Esophagus muscularis mucosa (tissue), 4 donors: ENCODE measurements around the gene AGFG2. TPM values are rescaled to one million over a fixed set of nuclear protein-coding genes. Genes with fewer than 3 reads are reported as not detected.

Experiments used
- DNase-seq: peaks from one replicate; pipeline ENCODE4 v3.0.0-alpha.2; 2017; ENCODE audit errors: extremely low spot score
- H3K27ac ChIP-seq, 4 donors: fragments of 200-600 bp; sonication (generic); replicated peaks in 1 of 4; 1 replicate in 3 of 4; 2 replicates in 1 of 4; pipeline ENCODE4 v1.5.1; 2016 to 2019; ENCODE audit warnings: mild to moderate bottlenecking in 1 of 4
- H3K27me3 ChIP-seq, 4 donors: fragments of 200-600 bp; sonication (generic); one replicate each; pipeline versions ENCODE4 v1.5.1 to v1.6.0; 2016 to 2019
- H3K36me3 ChIP-seq, 4 donors: fragments of 200-600 bp; sonication (generic); one replicate each; pipeline ENCODE4 v1.5.1; 2016 to 2019
- H3K4me1 ChIP-seq, 4 donors: fragments of 200-600 bp; sonication (generic); one replicate each; pipeline ENCODE4 v1.5.1; 2016 to 2019
- H3K4me3 ChIP-seq, 4 donors: fragments of 200-600 bp; sonication (generic); 1 replicate in 2 of 4; 2 replicates in 2 of 4; pipeline ENCODE4 v1.5.1; 2016 to 2019; ENCODE audit warnings: mild to moderate bottlenecking in 4 of 4, moderate library complexity in 1 of 4
- H3K9me3 ChIP-seq, 4 donors: fragments of 200-600 bp; sonication (generic); 1 replicate in 3 of 4; 2 replicates in 1 of 4; pipeline ENCODE4 v1.5.1; 2016 to 2019
- CTCF ChIP-seq, 3 experiments: fragments of 200-600 bp in 2 of 3; fragments of 450-650 bp in 1 of 3; sonication (generic) in 2 of 3; IDR thresholded peaks; one replicate each; pipeline ENCODE4 v1.5.1; 2017 to 2019; ENCODE audit warnings: antibody characterized with exemption in 3 of 3, mild to moderate bottlenecking in 2 of 3, moderate library complexity in 1 of 3
- EP300 ChIP-seq: sonication (generic); formaldehyde crosslinking; IDR thresholded peaks from one replicate; pipeline ENCODE4 v1.6.1; 2017; ENCODE audit warnings: antibody characterized with exemption
- POLR2A ChIP-seq: fragments of 450-650 bp; IDR thresholded peaks from one replicate; pipeline ENCODE4 v1.6.1; 2017; ENCODE audit warnings: antibody characterized with exemption, moderate library complexity, mild to moderate bottlenecking, low read depth
- POLR2AphosphoS5 ChIP-seq, 2 donors: sonication (generic); formaldehyde crosslinking; IDR thresholded peaks; one replicate each; pipeline ENCODE4 v1.6.1; 2017; ENCODE audit warnings: antibody characterized with exemption in 2 of 2
- WGBS: methylation state at CpG from one replicate; pipeline ENCODE4 v1.1.5; 2018; 5-methylcytosine and 5-hydroxymethylcytosine counted together
- intact Hi-C: fragments of 100-400 bp; cut with DNase I; formaldehyde crosslinking; loops from one replicate; pipeline ENCODE4 v1.15.1; 2023
- total RNA-seq, 4 donors: library from RNA; depleted of rRNA; stranded (reverse); fragments of >200 nt; gene quantifications; one replicate each; pipeline versions ENCODE4 v1.1.0 to v1.2.1, GENCODE V29; 2016

Gene AGFG2
- total RNA-seq, 4 donors from 2014 or later, result 31.6 to 79.6 (median 35.1) TPM

DNA sequence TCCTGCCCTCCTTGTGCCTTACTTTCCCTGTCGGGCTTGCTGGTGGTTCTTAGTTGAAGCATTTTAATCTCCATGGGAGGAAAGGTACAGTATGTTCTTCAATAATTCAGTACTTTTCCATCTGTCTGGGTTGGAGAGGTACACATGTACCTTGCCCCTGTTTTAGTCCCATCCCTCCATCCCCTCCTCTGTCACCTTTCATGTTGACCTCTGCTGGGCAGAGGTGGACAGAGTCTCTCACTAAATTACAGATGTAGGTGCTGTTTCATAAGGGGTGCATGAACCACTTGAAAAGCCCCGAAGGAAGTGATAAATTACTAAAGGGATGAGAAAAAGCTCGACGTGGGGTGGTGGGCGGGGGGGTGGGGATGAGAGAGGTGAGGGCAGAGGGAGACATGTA, 5.4 kb downstream of the AGFG2 start:
- intact Hi-C loops, result no loop called here
- 43% methylated on average over 5 of the region's 5 CpGs for WGBS
- peaks cover 58 to 99% (median 98%) of the 10 kb centered on the region in 4 donors for H3K4me1 ChIP-seq
- no peak for DNase-seq
- H3K36me3 ChIP-seq, result peaks cover 0 to 4% (median 2%) of the 10 kb centered on the region in 4 donors
- peak overlapping the region in 1 of 4 donors; percentile 23 for H3K4me3 ChIP-seq
- H3K27me3 ChIP-seq, result no peaks in the 10 kb centered on the region
- TF ChIP-seq CTCF (IDR thresholded peaks at IDR 0.05), result no peak
- TF ChIP-seq POLR2AphosphoS5 (IDR thresholded peaks at IDR 0.05), result no peak
- TF ChIP-seq EP300, result no peak
- TF ChIP-seq POLR2A, result no peak
- H3K27ac ChIP-seq, result peak overlapping the region; percentile 91 to 92 (median 92)
- H3K9me3 ChIP-seq, result no peaks in the 10 kb centered on the region

DNA sequence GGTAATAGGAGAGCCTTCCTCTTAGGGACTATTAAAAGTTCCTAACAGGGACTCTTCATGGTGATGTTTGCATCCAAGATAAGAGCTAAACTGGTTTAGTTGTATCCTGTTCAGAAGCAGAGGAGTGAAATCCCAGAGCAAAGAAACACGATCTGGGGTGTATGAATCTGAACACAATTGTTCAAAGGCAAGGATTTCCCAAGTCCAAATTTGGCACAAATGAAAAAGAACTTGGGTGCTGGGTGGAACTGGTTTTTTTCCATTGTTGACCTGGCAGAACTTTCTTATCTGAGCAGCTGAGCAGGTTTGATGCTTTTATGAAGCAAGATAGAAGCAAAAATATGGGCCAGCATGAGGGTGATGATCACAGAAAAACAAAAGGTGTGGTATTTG, 6.0 kb downstream of the AGFG2 start:
- TF ChIP-seq POLR2AphosphoS5 (IDR thresholded peaks at IDR 0.05) (peak; percentile 28 to 38), CTCF (IDR thresholded peaks at IDR 0.05) (no peak)
- peak overlapping the region; percentile 91 to 92 (median 92) for H3K27ac ChIP-seq
- peaks cover 0 to 10% (median 8%) of the 10 kb centered on the region in 4 donors for H3K36me3 ChIP-seq
- H3K27me3 ChIP-seq, result no peaks in the 10 kb centered on the region
- DNase-seq, result no peak
- 33% methylated on average over 1 of the region's 1 CpG for WGBS
- H3K4me3 ChIP-seq, result peak overlapping the region; percentile 1 to 23 (median 12)
- no peaks in the 10 kb centered on the region for H3K9me3 ChIP-seq
- peaks cover 53 to 99% (median 95%) of the 10 kb centered on the region in 4 donors for H3K4me1 ChIP-seq
- intact Hi-C loops, result no loop called here

GRCh38 chr7:100545360-100546128, 6.5 kb downstream of the AGFG2 start:
- H3K36me3 ChIP-seq, result peaks cover 0 to 16% (median 13%) of the 10 kb centered on the region in 4 donors
- H3K4me3 ChIP-seq, result peak overlapping the region; percentile 2 to 23 (median 12)
- no peaks in the 10 kb centered on the region for H3K9me3 ChIP-seq
- H3K4me1 ChIP-seq, result peaks cover 49 to 94% (median 90%) of the 10 kb centered on the region in 4 donors
- no peak for TF ChIP-seq CTCF (IDR thresholded peaks at IDR 0.05)
- peak; percentile 78 to 79 for TF ChIP-seq POLR2AphosphoS5 (IDR thresholded peaks at IDR 0.05)
- DNase-seq, result no peak
- no peaks in the 10 kb centered on the region for H3K27me3 ChIP-seq
- H3K27ac ChIP-seq, result peak overlapping the region; percentile 91 to 92 (median 92)
- intact Hi-C loops, result no loop called here
- WGBS, result 35% methylated on average over 3 of the region's 3 CpGs

GRCh38 chr7:100546129-100546925, 7.3 kb downstream of the AGFG2 start:
- TF ChIP-seq EP300 (no peak), POLR2AphosphoS5 (IDR thresholded peaks at IDR 0.05) (no peak), POLR2A (no peak)
- H3K4me3 ChIP-seq, result peak overlapping the region; percentile 2 to 23 (median 8)
- intact Hi-C loops, result no loop called here
- no peaks in the 10 kb centered on the region for H3K27me3 ChIP-seq
- no peaks in the 10 kb centered on the region for H3K9me3 ChIP-seq
- H3K4me1 ChIP-seq, result peaks cover 49 to 86% (median 82%) of the 10 kb centered on the region in 4 donors
- peak overlapping the region; percentile 91 to 92 (median 92) for H3K27ac ChIP-seq
- DNase-seq, result no peak
- 37% methylated on average over 10 of the region's 10 CpGs for WGBS
- H3K36me3 ChIP-seq, result peaks cover 0 to 23% (median 20%) of the 10 kb centered on the region in 4 donors
